ENCODE results near the gene CD96. TPM values are rescaled to one million over a fixed set of nuclear protein-coding genes. Genes with fewer than 3 reads are reported as not detected.
A peak's percentile ranks its signal among the peaks of the same experiment; 100 is the strongest.

CD96 gene
- total and polyA plus RNA-seq, 2 experiments from 2014 or later, result 0.91 TPM; not detected in 1

DNA sequence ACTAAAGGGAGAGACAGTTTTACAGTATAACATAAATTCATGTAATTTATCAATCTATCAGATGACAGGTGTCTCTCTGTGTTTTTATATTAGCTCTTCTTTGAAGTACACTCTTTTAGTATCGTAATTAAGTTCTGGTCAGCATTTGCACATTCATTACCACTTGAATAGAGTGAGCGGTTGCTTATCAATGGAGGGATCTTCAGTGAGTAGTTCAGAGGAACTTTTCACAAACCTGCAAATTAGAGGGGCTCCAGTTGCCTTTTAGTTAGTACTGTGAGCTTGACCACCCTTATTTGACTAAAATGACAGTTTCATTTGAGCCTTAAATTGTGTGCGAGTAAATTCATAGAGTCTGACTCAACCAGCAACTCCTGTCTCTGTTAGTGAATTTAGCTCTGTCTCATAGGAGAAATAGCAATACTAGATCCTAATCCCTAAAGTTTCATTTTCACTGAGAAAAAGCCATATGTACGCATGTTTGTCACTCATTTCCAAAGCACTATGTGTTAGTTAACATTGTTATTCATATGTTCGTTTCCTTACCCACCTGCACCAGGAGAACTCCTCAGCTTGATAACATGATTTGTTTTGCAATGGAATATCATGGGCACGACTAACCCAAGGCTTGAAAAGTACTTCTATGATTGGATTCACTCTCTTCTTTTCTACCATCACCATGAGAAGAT, 110.6 kb downstream of the CD96 start:
- DNase-seq (ENCODE audit: low spot score) (peak; percentile 21), ATAC-seq (peak; percentile 63)
- H3K4me3 ChIP-seq, result peak overlapping the region; percentile 39
- no peaks in the 10 kb centered on the region for H3F3A ChIP-seq (replicated peaks; ENCODE audit: low read depth)
- H3K4me2 ChIP-seq, result peak overlapping the region; percentile 61
- H3K27me3 Mint-ChIP-seq (ENCODE audit: insufficient read depth, low read depth, poor library complexity), result peaks cover 2% of the 10 kb centered on the region
- no peaks in the 10 kb centered on the region for H4K20me1 ChIP-seq (replicated peaks; ENCODE audit: insufficient read depth)
- peak overlapping the region; percentile 24; the same call in 2 of the 3 replicates for H3K4me3 Mint-ChIP-seq
- H3K36me3 Mint-ChIP-seq (ENCODE audit: low read depth), result no peaks in the 10 kb centered on the region
- no peaks in the 10 kb centered on the region for H3K79me2 ChIP-seq (replicated peaks; ENCODE audit: insufficient read depth)
- no peaks in the 10 kb centered on the region for H3K36me3 ChIP-seq (ENCODE audit: insufficient read depth)
- H3K27ac ChIP-seq (ENCODE audit: low read depth), result peak overlapping the region; percentile 50; the same call in 1 of the 2 replicates
- peak overlapping the region; percentile 19 for H3K27ac Mint-ChIP-seq
- H3K9me2 ChIP-seq (ENCODE audit: insufficient read depth), result 0 out of 2 replicates have a peak, but pooled peaks cover 5% of the 10 kb centered on the region
- peaks cover 20% of the 10 kb centered on the region for H3K4me1 Mint-ChIP-seq
- no peaks in the 10 kb centered on the region for H3K27me3 ChIP-seq (ENCODE audit: insufficient read depth)
- H3K9me3 Mint-ChIP-seq, result no peaks in the 10 kb centered on the region
- TF ChIP-seq REST (IDR thresholded peaks at IDR 0.05; ENCODE audit: unreplicated experiment) (no peak), JUNB (IDR thresholded peaks at IDR 0.05; ENCODE audit: unreplicated experiment) (no peak), POLR2AphosphoS5 (IDR thresholded peaks at IDR 0.05; ENCODE audit: low read depth) (no peak), CREB1 (CRISPR knock-in tag; IDR thresholded peaks at IDR 0.05; ENCODE audit: low read depth) (no peak), EZH2phosphoT487 (IDR thresholded peaks at IDR 0.05; ENCODE audit: unreplicated experiment) (no peak), ZNF331 (CRISPR knock-in tag; IDR thresholded peaks at IDR 0.05; ENCODE audit: low read depth) (no peak), EZH2 (IDR thresholded peaks at IDR 0.05; ENCODE audit: low read depth, unreplicated experiment) (no peak), CTCF (conservative IDR thresholded peaks at IDR 0.05; ENCODE audit: low read depth in 2 of 2) (no peak), NANOG (IDR thresholded peaks at IDR 0.05; ENCODE audit: borderline replicate concordance) (no peak), ZNF114 (CRISPR knock-in tag; IDR thresholded peaks at IDR 0.05) (no peak), STAT1 (IDR thresholded peaks at IDR 0.05; ENCODE audit: unreplicated experiment) (no peak)
- TF ChIP-seq, protein P1, sequence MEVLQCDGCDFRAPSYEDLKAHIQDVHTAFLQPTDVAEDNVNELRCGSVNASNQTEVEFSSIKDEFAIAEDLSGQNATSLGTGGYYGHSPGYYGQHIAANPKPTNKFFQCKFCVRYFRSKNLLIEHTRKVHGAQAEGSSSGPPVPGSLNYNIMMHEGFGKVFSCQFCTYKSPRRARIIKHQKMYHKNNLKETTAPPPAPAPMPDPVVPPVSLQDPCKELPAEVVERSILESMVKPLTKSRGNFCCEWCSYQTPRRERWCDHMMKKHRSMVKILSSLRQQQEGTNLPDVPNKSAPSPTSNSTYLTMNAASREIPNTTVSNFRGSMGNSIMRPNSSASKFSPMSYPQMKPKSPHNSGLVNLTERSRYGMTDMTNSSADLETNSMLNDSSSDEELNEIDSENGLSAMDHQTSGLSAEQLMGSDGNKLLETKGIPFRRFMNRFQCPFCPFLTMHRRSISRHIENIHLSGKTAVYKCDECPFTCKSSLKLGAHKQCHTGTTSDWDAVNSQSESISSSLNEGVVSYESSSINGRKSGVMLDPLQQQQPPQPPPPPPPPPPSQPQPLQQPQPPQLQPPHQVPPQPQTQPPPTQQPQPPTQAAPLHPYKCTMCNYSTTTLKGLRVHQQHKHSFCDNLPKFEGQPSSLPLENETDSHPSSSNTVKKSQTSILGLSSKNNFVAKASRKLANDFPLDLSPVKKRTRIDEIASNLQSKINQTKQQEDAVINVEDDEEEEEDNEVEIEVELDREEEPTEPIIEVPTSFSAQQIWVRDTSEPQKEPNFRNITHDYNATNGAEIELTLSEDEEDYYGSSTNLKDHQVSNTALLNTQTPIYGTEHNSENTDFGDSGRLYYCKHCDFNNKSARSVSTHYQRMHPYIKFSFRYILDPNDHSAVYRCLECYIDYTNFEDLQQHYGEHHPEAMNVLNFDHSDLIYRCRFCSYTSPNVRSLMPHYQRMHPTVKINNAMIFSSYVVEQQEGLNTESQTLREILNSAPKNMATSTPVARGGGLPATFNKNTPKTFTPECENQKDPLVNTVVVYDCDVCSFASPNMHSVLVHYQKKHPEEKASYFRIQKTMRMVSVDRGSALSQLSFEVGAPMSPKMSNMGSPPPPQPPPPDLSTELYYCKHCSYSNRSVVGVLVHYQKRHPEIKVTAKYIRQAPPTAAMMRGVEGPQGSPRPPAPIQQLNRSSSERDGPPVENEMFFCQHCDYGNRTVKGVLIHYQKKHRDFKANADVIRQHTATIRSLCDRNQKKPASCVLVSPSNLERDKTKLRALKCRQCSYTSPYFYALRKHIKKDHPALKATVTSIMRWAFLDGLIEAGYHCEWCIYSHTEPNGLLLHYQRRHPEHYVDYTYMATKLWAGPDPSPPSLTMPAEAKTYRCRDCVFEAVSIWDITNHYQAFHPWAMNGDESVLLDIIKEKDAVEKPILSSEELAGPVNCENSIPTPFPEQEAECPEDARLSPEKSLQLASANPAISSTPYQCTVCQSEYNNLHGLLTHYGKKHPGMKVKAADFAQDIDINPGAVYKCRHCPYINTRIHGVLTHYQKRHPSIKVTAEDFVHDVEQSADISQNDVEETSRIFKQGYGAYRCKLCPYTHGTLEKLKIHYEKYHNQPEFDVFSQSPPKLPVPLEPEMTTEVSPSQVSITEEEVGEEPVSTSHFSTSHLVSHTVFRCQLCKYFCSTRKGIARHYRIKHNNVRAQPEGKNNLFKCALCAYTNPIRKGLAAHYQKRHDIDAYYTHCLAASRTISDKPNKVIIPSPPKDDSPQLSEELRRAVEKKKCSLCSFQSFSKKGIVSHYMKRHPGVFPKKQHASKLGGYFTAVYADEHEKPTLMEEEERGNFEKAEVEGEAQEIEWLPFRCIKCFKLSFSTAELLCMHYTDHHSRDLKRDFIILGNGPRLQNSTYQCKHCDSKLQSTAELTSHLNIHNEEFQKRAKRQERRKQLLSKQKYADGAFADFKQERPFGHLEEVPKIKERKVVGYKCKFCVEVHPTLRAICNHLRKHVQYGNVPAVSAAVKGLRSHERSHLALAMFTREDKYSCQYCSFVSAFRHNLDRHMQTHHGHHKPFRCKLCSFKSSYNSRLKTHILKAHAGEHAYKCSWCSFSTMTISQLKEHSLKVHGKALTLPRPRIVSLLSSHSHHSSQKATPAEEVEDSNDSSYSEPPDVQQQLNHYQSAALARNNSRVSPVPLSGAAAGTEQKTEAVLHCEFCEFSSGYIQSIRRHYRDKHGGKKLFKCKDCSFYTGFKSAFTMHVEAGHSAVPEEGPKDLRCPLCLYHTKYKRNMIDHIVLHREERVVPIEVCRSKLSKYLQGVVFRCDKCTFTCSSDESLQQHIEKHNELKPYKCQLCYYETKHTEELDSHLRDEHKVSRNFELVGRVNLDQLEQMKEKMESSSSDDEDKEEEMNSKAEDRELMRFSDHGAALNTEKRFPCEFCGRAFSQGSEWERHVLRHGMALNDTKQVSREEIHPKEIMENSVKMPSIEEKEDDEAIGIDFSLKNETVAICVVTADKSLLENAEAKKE (CRISPR knock-in tag; IDR thresholded peaks at IDR 0.05), result no peak
- TF ChIP-seq, protein P2, sequence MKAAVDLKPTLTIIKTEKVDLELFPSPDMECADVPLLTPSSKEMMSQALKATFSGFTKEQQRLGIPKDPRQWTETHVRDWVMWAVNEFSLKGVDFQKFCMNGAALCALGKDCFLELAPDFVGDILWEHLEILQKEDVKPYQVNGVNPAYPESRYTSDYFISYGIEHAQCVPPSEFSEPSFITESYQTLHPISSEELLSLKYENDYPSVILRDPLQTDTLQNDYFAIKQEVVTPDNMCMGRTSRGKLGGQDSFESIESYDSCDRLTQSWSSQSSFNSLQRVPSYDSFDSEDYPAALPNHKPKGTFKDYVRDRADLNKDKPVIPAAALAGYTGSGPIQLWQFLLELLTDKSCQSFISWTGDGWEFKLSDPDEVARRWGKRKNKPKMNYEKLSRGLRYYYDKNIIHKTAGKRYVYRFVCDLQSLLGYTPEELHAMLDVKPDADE (IDR thresholded peaks at IDR 0.05), result no peak
- H2AFZ ChIP-seq, result no peak overlapping the region
- peaks cover 18% of the 10 kb centered on the region for H3K4me1 ChIP-seq (ENCODE audit: insufficient read depth)

Data from GM23338 (cell line).